ENCODE results near the gene PSMG3.

Gene PSMG3

GRCh38 chr7:1566687-1567048 is 3.2 kb downstream of the PSMG3 start:
- Mint-ChIP-seq H3K36me3 (ENCODE audit: low read depth) (peaks cover 11% of the 10 kb centered on the region), H3K27ac (peak overlapping the region; percentile 97), H3K9me3 (no peaks in the 10 kb centered on the region), H3K4me1 (peaks cover 57% of the 10 kb centered on the region), H3K27me3 (ENCODE audit: low read depth, poor library complexity) (peaks cover 3% of the 10 kb centered on the region), H3K4me3 (peak overlapping the region; percentile 64)
- TF ChIP-seq, protein P1, sequence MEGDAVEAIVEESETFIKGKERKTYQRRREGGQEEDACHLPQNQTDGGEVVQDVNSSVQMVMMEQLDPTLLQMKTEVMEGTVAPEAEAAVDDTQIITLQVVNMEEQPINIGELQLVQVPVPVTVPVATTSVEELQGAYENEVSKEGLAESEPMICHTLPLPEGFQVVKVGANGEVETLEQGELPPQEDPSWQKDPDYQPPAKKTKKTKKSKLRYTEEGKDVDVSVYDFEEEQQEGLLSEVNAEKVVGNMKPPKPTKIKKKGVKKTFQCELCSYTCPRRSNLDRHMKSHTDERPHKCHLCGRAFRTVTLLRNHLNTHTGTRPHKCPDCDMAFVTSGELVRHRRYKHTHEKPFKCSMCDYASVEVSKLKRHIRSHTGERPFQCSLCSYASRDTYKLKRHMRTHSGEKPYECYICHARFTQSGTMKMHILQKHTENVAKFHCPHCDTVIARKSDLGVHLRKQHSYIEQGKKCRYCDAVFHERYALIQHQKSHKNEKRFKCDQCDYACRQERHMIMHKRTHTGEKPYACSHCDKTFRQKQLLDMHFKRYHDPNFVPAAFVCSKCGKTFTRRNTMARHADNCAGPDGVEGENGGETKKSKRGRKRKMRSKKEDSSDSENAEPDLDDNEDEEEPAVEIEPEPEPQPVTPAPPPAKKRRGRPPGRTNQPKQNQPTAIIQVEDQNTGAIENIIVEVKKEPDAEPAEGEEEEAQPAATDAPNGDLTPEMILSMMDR (IDR thresholded peaks at IDR 0.05), result no peak
- no peak for DNase-seq

GRCh38 chr7:1564603-1565022 is 5.2 kb downstream of the PSMG3 start:
- TF ChIP-seq, protein P1 (IDR thresholded peaks at IDR 0.05), result no peak
- Mint-ChIP-seq H3K27ac (no peak overlapping the region), H3K4me1 (peaks cover 60% of the 10 kb centered on the region), H3K9me3 (no peaks in the 10 kb centered on the region), H3K4me3 (no peak overlapping the region), H3K27me3 (ENCODE audit: low read depth, poor library complexity) (peaks cover 3% of the 10 kb centered on the region), H3K36me3 (ENCODE audit: low read depth) (peaks cover 11% of the 10 kb centered on the region)
- DNase-seq, result no peak

DNA sequence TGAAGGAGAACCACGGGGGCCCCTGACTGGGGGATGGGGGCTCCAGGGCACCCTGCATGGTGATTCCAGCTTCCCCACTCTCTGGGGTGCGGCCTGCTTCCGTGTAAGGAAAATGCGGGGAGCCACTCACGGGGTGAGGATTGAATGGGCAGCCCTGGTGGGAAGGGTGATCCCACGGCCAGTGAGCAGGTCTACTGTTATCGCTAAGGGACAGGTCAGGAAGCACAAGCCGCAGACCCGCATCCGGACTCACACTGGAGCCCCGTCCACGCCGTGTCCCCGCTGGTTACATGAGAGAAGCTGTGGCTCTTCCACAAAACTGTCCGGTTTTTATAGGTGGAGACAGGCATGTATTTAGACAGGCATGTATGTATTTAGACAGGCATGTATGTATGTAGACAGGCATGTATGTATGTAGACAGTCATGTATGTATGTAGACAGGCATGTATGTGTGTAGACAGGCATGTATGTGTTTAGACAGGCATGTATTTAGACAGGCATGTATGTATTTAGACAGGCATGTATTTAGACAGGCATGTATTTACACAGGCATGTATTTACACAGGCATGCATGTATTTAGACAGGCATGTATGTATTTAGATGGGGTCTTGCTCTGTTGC is 5.7 kb downstream of the PSMG3 start:
- Mint-ChIP-seq H3K4me3 (no peak overlapping the region), H3K36me3 (ENCODE audit: low read depth) (peaks cover 11% of the 10 kb centered on the region), H3K27ac (no peak overlapping the region), H3K4me1 (peaks cover 57% of the 10 kb centered on the region), H3K9me3 (no peaks in the 10 kb centered on the region), H3K27me3 (ENCODE audit: low read depth, poor library complexity) (peaks cover 3% of the 10 kb centered on the region)
- TF ChIP-seq, protein P1 (IDR thresholded peaks at IDR 0.05), result no peak
- no peak for DNase-seq

- peaks cover 11% of the 10 kb centered on the region for H3K36me3 Mint-ChIP-seq (ENCODE audit: low read depth)
- H3K27me3 Mint-ChIP-seq (ENCODE audit: low read depth, poor library complexity), result peaks cover 3% of the 10 kb centered on the region
- no peak for DNase-seq
- no peak overlapping the region for H3K4me3 Mint-ChIP-seq
- TF ChIP-seq, protein P1 (IDR thresholded peaks at IDR 0.05), result no peak
- no peak overlapping the region for H3K27ac Mint-ChIP-seq
- H3K4me1 Mint-ChIP-seq, result peaks cover 49% of the 10 kb centered on the region
- no peaks in the 10 kb centered on the region for H3K9me3 Mint-ChIP-seq
Observed at GRCh38 chr7:1562597-1563051, 7.2 kb downstream of the PSMG3 start.

DNA sequence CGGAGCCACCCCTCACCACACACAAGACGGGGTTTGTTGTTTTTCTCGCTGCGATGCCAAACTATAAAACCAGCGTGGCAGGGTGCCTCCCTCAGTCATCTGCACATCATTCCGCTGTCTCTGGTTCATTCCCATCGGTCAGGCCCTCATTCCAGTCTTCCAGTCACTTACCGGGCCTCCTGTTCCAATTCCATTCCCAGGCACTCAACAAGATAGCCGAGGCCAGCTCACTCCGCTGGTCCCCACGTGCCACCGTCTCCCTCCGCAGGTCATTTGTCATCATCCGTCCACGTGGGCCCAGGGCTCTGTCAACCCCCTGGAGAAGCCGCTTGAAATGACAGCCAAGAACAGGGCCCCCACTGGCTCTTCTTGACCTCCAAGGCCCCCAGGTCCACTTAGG is 7.7 kb downstream of the PSMG3 start:
- peak overlapping the region; percentile 79 for H3K27ac Mint-ChIP-seq
- peak overlapping the region; percentile 0 for H3K4me3 Mint-ChIP-seq
- H3K9me3 Mint-ChIP-seq, result no peaks in the 10 kb centered on the region
- H3K36me3 Mint-ChIP-seq (ENCODE audit: low read depth), result peaks cover 7% of the 10 kb centered on the region
- H3K4me1 Mint-ChIP-seq, result peaks cover 44% of the 10 kb centered on the region
- TF ChIP-seq, protein P1 (IDR thresholded peaks at IDR 0.05), result no peak
- peaks cover 3% of the 10 kb centered on the region for H3K27me3 Mint-ChIP-seq (ENCODE audit: low read depth, poor library complexity)
- no peak for DNase-seq

Measured in nephron progenitor cell (in vitro differentiated cells).